ENCODE measurements around the gene OPALIN.
"Not testable (repeated sequence)": the region's sequence is repeated elsewhere in the genome, so short reads cannot be mapped to it uniquely, and the experiment has no call there.

Gene OPALIN

GRCh38 chr10:96311180-96311715 lies 47.6 kb downstream of the OPALIN start:
- in situ Hi-C loops (cut with MboI; ENCODE audit: low pct_unique_long_range_greater_than_20kb, low sequenced_read_pairs) = no loop called here
- no peak for DNase-seq

GRCh38 chr10:96310321-96310669 lies 48.5 kb downstream of the OPALIN start:
- in situ Hi-C loops (cut with MboI; ENCODE audit: low pct_unique_long_range_greater_than_20kb, low sequenced_read_pairs) = no loop called here

GRCh38 chr10:96309628-96310320 lies 49.0 kb downstream of the OPALIN start:
- in situ Hi-C loops (cut with MboI; ENCODE audit: low pct_unique_long_range_greater_than_20kb, low sequenced_read_pairs) = no loop called here
- DNase-seq = no peak

More at GRCh38 chr10:96310321-96310669, 48.5 kb downstream of the OPALIN start:
- DNase-seq = no peak

GRCh38 chr10:96308854-96309253 lies 49.9 kb downstream of the OPALIN start:
- in situ Hi-C loops (cut with MboI; ENCODE audit: low pct_unique_long_range_greater_than_20kb, low sequenced_read_pairs); DNase-seq: not testable (repeated sequence)

GRCh38 chr10:96306516-96306915 lies 52.3 kb downstream of the OPALIN start:
- DNase-seq = peak; percentile 26
- in situ Hi-C loops (cut with MboI; ENCODE audit: low pct_unique_long_range_greater_than_20kb, low sequenced_read_pairs) = no loop called here

DNA sequence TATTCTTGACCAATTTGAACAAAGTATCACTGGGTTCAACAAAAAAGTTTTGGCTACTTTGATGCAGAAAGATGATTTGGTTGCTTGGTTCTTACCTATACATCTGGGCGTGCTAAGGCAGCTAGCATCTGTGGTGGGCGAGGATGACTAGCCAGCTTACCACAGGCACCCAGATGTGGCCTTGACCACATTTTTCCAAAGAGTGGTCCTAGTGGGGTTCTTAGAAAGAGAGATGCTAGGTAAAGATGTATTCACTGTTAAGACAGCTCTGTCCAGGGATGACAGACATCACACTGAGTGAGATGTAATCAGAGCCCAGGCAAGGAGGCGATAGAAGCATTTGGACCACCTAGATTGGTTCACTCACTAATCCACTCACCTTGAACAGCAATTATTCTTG lies 53.8 kb downstream of the OPALIN start:
- in situ Hi-C loops (cut with MboI; ENCODE audit: low pct_unique_long_range_greater_than_20kb, low sequenced_read_pairs) = no loop called here
- DNase-seq = no peak

GRCh38 chr10:96304230-96304629 lies 54.6 kb downstream of the OPALIN start, which contains the start of gene DNTT:
TSS of gene DNTT (plus strand) at chr10:96304434. CDS start at chr10:96304498, 64 bp downstream.
- in situ Hi-C loops (cut with MboI; ENCODE audit: low pct_unique_long_range_greater_than_20kb, low sequenced_read_pairs) = no loop called here
- DNase-seq = no peak

DNA sequence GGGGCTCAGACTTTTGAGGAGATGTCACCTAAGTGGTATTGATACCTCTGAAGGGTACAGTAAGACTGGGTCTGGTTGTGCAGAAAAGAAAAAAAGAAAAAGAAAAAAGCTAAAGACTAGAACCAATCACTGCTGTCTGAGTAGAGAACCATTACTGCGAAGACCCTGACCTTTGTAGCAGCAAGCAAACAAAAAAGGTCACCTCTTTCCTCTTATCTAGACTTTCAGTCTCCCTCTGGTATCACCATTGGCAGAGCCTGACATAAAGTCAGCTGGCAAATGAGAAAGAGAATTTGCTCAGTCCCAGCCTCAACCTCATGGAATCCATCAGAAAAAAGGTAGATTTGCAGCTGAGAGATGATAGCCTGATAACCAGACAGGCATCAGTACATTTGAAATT lies 57.2 kb downstream of the OPALIN start:
- DNase-seq = no peak
- in situ Hi-C loops (cut with MboI; ENCODE audit: low pct_unique_long_range_greater_than_20kb, low sequenced_read_pairs) = no loop called here

DNA sequence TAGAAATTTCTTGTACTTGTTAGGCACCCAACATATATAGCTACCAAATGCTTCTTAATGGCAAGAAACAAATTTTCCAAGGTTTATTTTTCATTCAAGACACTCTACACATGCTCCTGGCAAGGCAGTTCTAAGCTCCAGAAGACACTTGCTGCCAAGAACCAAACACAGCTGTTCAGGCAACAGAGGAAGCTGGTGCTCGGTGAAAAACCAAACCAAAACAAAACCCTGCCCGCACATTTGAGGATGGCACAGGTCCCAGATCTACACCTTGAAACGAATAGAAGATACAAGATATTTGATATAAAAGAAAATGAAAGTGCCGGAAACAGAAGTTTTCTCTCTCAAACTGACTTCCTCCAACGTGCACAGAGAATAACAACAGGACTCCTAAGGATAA lies 59.4 kb downstream of the OPALIN start:
- DNase-seq = peak; percentile 33
- in situ Hi-C loops (cut with MboI; ENCODE audit: low pct_unique_long_range_greater_than_20kb, low sequenced_read_pairs) = no loop called here

DNA sequence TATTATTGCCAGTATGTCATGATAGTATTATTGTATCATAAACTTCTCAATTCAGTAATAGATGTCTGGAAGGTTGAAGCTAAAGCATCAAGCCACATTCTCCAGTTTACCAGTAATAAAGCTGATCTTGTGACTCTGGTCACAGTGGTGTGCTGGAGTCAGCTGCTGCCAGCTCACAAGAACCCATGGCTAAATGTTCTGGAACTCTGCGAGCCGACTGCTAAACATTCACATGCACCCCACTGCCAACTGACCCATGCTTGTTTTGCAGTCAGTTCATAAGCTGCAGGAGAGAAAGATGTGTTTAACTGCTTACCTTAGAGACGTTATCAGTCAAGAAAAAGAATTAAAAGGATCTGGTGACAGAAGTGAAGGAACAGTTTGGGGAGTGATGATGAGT lies 60.4 kb downstream of the OPALIN start:
- DNase-seq = no peak
- in situ Hi-C loops (cut with MboI; ENCODE audit: low pct_unique_long_range_greater_than_20kb, low sequenced_read_pairs) = no loop called here

GRCh38 chr10:96297486-96297885 lies 61.3 kb downstream of the OPALIN start:
- in situ Hi-C loops (cut with MboI; ENCODE audit: low pct_unique_long_range_greater_than_20kb, low sequenced_read_pairs) = no loop called here
- DNase-seq = no peak

GRCh38 chr10:96295475-96295874 lies 63.3 kb downstream of the OPALIN start:
- in situ Hi-C loops (cut with MboI; ENCODE audit: low pct_unique_long_range_greater_than_20kb, low sequenced_read_pairs) = no loop called here
- no peak for DNase-seq
